GM21367 (cell line): ENCODE results near the gene SVIP.

Experiments
- ATAC-seq: cut with Tn5 transposase; IDR thresholded peaks from one replicate; pipeline ENCODE4 v1.9.1; 2021; ENCODE audit not compliant: unreplicated experiment

The SVIP gene

DNA sequence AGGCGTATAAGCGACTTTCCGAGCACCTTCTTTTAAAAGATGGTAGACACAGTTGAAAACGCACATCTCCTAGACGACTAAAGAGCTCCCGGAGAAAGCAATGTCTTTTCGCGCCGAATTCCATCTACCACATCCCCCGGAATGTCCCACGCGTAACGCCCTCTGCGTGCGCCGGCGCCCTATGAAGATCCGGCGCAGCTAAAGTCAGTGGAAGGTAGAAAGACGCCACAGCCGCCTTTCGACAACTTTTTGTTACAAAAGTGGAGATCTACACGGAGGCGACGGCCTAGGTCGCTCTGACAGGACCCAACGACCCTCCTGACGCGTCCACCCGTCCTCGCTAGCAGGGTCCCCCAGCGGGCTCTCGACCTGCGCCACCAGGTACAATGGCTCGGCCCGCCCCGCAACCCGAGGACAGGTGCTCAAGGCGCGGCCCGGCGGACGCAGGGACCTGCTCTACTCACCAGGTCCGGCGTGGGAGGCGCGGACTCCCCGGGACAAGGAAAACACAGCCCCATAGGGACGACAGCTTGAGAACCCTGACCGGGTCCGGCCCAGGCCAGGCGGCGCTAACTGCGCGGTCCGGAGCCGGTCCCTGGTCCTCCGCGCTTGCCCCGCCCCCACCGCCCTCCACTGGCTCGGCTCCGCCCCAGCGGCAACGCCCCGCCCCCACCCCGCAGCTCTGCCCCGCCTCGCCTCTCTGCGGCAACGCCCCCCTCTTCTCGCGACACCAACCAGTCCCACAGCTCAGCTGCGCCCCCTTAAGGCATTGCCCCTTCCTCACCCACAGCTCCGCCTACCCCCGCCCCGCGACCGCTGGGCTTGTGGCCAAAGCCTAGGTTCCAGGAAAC lies at the start of gene SVIP:
Gene SVIP, minus strand, starts transcription at position 571 of the 851 bp plus-strand sequence. Its CDS starts 53 bp downstream, at position 518.
- ATAC-seq: peak; percentile 94

GRCh38 chr11:22878604-22879003 lies 49.0 kb upstream of the SVIP start:
- ATAC-seq: no peak

DNA sequence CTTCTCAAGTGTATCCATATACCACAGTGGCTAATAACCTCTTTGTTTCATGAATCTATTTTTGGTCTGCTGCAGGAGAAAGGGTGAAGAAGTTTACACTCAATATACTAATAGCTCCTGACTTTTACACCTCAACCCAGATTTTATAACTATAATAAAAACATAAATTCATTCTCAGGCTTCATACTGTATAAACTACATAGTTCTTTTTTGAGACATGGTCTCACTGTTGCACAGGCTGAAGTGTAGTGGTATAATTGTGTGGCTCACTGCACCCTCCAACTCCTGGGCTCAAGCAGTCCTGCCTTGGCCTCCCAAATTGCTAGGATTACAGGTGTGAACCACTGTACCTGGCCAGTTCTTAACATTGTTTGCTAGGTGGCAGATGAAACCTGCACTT lies 48.4 kb upstream of the SVIP start:
- no peak for ATAC-seq

DNA sequence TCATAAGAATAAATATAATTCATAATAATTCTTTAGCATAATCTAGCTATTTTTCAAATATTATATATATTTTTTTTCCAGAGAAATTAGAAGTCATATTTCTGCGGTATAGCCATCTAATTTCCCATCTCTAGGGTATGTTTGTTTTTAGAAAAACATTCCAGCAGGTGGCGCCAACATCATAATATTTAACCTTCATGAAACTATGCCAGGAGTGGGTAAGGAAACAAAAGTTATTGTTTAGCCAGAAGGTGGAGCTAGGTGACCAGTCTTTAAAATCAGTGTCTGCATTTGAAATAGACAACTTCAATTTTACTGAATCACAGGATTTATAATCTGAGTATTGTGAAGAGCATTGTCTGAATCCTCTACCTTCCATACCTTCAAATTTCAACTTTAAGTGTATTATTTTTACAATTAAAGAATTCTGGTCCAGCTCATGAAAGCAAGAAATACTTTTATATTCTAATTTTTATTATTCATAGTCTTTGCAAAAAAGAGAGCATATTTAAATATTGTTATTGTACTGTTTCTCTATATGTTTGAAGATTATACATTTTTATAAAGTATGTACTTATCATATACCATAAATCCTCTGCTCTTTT lies 46.4 kb upstream of the SVIP start:
- ATAC-seq: peak; percentile 100

DNA sequence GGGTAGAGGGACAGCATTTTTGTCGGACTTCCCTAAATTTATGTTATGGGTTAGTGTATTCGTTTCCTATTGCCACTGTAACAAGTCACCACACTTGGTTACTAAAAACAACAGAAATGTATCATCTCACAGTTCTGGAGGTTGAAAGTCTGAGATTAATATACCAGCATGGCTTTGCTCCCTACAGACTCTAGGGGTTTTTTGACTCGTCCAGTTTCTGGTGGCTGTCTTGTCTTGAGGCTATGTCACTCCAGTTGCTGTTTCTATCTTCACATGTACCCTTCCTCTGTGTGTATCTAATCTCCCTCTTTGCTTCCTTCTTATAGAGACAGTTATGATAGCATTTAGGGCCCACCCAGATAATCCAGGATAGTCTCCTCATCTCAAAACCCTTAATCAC lies 39.7 kb upstream of the SVIP start:
- ATAC-seq: no peak

DNA sequence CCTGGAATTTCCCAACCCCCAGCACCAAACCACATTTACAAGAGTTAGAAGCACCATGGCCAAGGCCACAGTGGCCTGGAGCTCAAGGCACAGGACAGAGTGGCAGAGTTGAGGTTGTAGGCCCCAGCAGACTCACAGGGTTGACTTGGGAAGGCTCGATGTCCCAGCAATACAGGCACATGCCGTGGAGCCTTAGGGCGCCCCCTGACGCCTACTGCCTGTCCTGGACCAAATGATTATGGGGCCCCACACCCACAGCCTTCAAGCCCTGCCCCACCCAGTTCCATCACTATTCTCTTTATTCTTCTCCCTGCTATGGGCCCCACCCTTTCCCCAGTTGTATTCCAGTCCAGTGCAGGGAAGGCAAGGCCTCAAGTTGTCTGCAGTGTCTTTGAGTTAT lies 30.6 kb upstream of the SVIP start, which contains the start of gene CCDC179:
Gene CCDC179, minus strand, starts transcription at position 234 of the 400 bp plus-strand sequence. Its CDS starts 53 bp downstream, at position 181.
- no peak for ATAC-seq

DNA sequence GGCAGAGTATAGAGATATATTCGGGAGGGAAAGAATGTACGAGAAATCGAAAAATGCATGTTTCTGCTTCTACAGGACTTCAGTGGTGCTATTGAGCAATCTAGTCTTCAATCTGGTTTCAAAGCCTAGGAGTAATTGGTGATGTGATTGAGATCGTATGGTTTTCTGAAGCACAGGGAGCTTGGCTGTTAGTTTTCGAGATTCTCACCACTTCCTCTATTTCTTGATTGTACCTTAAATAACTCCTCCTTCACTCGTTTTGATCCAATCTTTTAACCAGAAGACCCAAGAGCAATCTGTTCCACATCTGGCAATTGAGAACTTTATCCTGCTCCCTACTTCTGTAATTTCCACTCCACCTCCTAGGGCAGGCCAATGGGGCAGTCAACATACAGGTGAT lies 30.2 kb upstream of the SVIP start:
- no peak for ATAC-seq

DNA sequence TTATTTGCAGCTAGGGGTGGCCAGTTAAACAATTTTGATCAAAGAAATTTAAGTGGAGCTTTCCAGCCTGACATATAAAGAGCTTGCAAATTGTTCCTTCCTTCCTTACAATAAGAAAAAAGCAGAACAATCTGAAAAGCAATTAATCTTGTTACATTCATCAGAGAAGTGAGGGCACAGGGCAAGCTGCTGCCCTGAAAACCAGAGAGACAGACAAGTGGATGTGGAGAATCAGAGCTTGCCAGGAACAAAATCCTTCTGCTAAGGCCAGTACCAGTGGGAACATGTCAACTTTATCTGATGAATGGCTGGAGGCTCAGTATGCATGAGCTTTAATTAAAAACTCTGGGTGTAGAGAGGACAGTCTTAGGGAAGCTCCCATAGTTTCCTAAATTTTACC lies 21.9 kb upstream of the SVIP start:
- no peak for ATAC-seq

DNA sequence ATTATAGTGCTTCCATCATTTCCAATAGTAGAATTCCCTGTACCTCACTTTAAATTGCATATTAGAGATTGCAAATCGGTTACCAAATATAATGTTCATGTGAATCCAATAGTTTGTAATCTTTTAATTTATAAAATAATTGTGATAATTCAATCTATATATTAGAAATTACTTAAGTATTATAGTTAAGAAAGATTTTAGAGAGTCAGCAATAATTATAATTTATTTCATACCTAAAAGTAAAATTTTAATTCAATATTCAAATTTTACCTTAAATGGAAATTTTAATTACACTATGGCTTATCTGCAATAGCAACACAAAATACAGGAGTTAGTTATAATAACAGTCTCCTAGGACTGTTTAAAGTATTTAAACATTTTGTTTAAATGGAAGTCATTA lies 17.1 kb upstream of the SVIP start:
- ATAC-seq: no peak

DNA sequence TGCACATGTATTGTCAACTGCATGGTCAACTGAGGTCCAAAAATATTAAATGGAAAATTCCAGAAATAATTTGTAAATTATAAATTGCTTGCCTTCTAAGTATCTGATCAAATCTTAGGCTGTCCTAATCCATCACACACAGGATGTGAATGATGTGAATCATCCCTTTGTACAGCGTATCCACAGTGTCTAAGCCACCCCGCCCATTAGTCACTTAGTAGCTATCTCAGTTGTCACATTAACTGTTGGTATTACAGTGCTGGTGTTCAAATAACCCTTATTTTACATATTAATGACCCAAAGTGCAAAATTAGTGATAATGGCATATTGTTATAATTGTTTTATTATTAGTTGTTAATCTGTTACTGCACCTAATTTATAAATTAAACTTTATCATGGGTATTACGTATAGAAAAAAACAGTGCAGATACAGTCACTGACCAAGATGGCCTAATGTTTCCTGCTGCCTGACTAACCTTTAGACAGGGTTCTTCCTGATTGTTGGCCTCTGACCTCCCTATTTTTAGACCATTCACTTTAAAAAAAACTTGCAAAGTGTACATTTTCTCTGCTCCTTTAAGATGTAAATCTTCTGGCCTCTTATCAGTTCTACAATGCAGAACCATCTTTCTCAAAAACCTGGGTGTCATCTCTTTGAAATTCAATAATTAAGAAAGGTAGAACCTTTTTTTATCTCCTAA lies 2.9 kb upstream of the SVIP start:
- no peak for ATAC-seq

- ATAC-seq: no peak
These were observed 447 bp upstream of the SVIP start for GRCh38 chr11:22830082-22830414.

DNA sequence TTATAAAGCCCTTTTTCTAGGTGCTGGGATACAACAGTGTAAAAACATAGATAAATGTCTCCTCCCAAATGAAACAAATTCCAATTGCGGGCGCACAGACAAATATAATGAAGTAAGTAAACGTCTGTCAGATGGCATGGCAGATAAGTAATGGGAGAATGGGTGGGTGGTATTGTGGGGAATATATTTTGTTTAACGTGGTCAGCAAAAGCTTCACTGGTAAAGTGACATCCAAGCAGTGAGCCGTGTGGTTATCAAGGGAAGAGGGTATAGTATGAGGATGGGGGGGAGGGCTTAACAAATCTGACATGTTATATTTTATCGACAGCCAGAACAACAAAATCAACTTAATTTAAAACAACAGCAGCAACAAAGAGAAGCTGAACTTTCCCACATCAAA lies 1.2 kb downstream of the SVIP start:
- no peak for ATAC-seq

- ATAC-seq: no peak
These were observed 7.4 kb downstream of the SVIP start for GRCh38 chr11:22822203-22822602.

GRCh38 chr11:22809893-22810292 lies 19.7 kb downstream of the SVIP start:
- ATAC-seq: no peak

DNA sequence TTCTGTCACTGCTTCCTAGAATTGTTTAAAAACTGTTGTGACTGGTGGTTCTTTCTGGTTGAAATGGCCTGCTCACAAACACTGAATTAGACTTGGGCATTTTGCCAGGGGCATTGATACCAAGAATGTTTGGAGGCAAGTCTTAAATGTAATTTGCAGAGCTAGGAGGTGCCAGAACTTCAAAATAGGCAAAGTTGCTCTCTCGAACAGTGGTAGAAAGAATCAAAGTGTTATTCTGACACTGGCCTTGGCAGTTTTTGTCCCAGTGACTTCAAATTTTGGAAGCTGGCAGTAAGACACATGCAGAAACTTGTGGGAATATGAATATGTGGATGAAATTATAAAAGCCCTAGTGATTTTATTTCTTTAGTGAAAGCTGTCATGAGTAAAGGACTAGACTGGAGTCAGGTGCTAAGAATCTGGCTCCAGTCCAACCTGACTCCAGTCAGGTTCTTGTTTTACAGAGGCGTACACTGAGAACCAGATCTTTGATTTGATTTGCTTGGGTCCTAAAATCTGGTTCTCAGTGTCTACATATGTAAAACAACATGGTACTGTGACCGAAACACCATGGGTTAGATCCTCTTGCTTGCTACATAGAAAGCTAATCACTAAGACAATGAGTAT lies 20.9 kb downstream of the SVIP start:
- ATAC-seq: peak; percentile 23

DNA sequence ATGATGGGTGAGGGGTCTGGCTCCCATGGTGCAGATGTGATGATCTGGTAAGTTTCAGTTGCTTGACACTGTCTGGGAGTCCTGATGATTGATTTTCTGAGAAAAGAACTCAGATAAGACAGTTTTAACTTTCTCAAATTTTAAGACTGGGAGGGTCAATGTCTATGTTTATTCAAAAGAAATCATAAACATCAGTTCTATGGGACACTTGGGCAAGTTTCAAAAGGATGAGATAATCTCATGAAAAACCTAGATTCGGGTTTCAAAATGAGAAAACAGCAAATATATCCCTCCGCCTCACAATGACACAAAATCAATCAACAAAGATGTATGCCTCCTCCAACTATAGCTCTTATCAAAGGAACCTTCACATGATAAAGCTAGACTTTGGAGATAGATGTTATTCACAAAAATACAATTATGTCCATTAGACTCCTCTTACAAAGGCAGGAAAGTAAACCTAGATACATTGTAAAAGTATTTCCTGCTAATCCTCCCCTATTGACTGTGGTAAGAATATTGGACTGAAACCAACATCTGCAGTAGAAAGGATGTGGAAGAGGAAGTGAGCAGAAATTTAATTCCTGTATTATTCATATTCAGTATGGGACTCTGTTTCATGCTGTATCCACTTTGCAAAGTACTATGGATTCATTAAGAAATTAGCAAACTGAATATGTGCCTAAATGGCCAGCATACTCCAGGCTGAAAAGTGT lies 21.6 kb downstream of the SVIP start:
- ATAC-seq: peak; percentile 97

DNA sequence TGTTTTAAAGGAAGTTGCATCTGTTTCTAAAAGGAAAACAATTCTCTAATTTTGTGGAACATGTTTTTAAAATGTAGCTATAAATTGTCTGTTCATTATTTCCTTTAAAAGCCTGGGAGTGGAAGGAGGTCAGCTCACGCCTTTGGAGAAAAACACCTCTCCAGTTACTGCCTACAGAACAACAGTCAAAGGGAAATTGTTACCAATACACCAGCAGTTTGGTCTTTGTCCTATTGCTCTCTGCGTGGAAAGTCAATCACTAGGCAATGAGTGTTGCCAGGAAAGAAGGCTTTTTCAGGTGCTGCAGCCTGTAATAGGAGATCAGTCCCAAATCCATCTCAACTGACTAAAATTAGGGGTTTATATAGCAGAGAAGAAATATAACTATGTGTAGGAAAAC lies 22.2 kb downstream of the SVIP start:
- no peak for ATAC-seq

- no peak for ATAC-seq
These were observed 26.7 kb downstream of the SVIP start for GRCh38 chr11:22802861-22803260.

- no peak for ATAC-seq
These were observed 29.1 kb downstream of the SVIP start for GRCh38 chr11:22800482-22800881.

DNA sequence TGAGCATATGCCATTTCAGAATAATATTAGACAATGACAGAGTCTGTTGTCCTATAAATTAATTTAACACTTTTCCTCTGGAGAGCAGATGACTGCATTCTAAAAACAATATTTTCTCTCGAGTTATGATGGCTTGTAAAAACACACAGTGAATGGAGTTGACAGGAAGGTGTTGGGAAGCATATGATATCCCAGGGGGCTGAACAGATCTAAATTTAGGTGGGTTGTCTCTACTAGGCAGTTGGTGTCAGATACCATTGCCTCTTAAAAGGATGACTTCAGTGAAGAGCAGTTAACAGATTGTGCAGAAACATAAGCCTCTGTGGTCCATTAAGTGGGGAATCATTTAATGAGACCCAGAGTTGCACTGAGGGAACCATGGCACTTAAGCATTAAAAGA lies 30.7 kb downstream of the SVIP start:
- ATAC-seq: no peak

DNA sequence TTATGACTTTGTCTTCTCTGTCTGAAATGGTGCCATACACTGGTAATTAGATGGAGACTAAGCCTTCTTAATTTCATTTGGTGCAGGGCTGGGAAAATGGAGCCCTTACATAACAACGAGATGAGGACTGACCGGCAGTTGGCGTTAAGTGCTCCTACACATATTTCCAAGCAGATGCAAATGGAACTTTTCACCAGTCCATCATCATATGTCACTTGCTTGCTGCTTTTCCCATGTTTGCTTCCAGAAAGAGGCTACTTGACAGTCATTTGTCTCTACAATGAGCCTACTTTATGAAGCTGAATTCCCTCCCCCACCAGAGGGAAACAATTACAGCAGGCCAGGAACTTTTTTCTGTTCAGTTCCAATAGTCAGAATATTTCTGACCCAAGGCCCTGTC lies 32.6 kb downstream of the SVIP start:
- no peak for ATAC-seq
